Ovary (tissue), 9 donors: Measurements from ENCODE around the gene FFAR2. TPM values are rescaled to one million over a fixed set of nuclear protein-coding genes. Genes with fewer than 3 reads are reported as not detected.
A peak's percentile ranks its signal among the peaks of the same experiment; 100 is the strongest.

Experiments
- DNase-seq, 5 donors: peaks; one replicate each; pipeline ENCODE4 v3.0.0-alpha.2; 2019 to 2020
- H3K27ac ChIP-seq, 2 donors: fragments of 200-600 bp; one replicate each; pipeline versions ENCODE4 v1.5.1 to v1.8.0; 2019 to 2022
- H3K27me3 ChIP-seq: fragments of 200-600 bp; one replicate; pipeline ENCODE4 v1.8.0; 2022
- H3K36me3 ChIP-seq: fragments of 200-600 bp; sonication (generic); one replicate; pipeline ENCODE4 v1.5.1; 2019
- H3K4me1 ChIP-seq: one replicate; pipeline ENCODE4 v1.8.1; 2013; ENCODE audit warnings: mild to moderate bottlenecking, moderate library complexity; ENCODE audit not compliant: insufficient read depth
- H3K4me3 ChIP-seq: fragments of 200-600 bp; sonication (generic); one replicate; pipeline ENCODE4 v1.5.1; 2017
- H3K9me3 ChIP-seq, 2 donors: fragments of 200-600 bp in 1 of 2; sonication (generic) in 1 of 2; one replicate each; pipeline versions ENCODE4 v1.5.1 to v1.8.1; 2013 to 2019; ENCODE audit warnings: mild to moderate bottlenecking in 1 of 2, moderate library complexity in 1 of 2
- EP300 ChIP-seq: sonication (generic); formaldehyde crosslinking; IDR thresholded peaks from one replicate; pipeline ENCODE4 v1.6.1; 2017; ENCODE audit warnings: antibody characterized with exemption
- POLR2A ChIP-seq: fragments of 450-650 bp; IDR thresholded peaks from one replicate; pipeline ENCODE4 v1.6.1; 2017; ENCODE audit warnings: antibody characterized with exemption, mild to moderate bottlenecking, moderate library complexity
- WGBS, 3 donors: extraction: QIAGEN DNeasy Blood & Tissue Kit in 1 of 3; methylation state at CpG; one replicate each; pipeline versions ENCODE4 v1.1.5 to v1.1.7; 2013 to 2017; 5-methylcytosine and 5-hydroxymethylcytosine counted together
- intact Hi-C, 4 donors: fragments of 100-400 bp; cut with DNase I; formaldehyde crosslinking; loops; one replicate each; pipeline versions ENCODE4 v1.11.0 to v1.15.1; 2022 to 2023
- polyA plus RNA-seq, 2 donors: library from polyadenylated mRNA; stranded (reverse); fragments of 200-250 nt in 1 of 2; fragments of 350-450 nt in 1 of 2; fragmentation: Illumina TruSeq in 1 of 2; extraction: RNeasy Lipid Tissue Mini Kit (QIAGEN cat#74804) in 1 of 2; gene quantifications; one replicate each; pipeline ENCODE4 v1.2.3, GENCODE V29; 2013 to 2014
- total RNA-seq, 7 donors: library from RNA; depleted of rRNA in 2 of 7; stranded (reverse); fragments of >200 nt in 2 of 7; fragmentation: NEBNext Ultra II Directional in 3 of 7; extraction: Animal tissue kit (Norgen Biotek cat#: 25700) in 3 of 7; gene quantifications; one replicate each; pipeline versions ENCODE4 v1.1.0 to v1.2.4, GENCODE V29; 2016 to 2023
- TF ChIP-seq, protein P1 (sequence below), 3 donors: fragments of 450-650 bp in 2 of 3; fragments of 200-600 bp in 1 of 3; IDR thresholded peaks; one replicate each; pipeline versions ENCODE4 v1.5.1 to v1.8.0; 2016 to 2022; ENCODE audit warnings: antibody characterized with exemption in 3 of 3, mild to moderate bottlenecking in 1 of 3
- donor health status: DM: no; HTN: no; CAD: no; lungs with moderate emphysema.
- donor health status: DM: no; HTN: no; CAD: no.
- donor health status: Bipolar disorder and iron deficiency.
- donor health status: DM: yes; HTN: yes; CAD: no.
- donor health status: DM: no; HTN: no; CAD: no.
- donor health status: DM: yes; HTN: yes; CAD: no.

The FFAR2 gene
- total and polyA plus RNA-seq, 9 donors: 0.20 to 0.47 (median 0.32) TPM; not detected in 5

DNA sequence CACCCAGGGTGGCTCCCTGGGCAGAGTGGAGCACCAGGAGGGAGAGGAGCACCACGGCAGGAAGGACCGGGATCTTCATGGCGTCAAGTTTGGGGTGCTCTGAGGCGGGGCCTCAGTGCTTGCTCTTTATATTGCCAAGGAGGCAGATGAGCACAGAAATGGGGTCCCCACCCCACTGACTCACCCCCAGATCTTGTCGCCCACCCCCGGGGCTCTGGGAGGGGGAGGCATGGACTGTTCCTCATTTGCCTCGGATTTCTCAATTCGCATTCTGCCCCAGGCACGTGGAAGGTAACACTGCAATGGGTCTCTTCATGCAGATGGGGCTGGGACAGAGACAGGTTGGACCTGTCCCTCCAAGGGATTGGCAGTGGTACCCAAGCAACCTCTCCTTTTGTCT is 42.3 kb downstream of the FFAR2 start, which contains the start of gene KRTDAP:
KRTDAP (minus strand) TSS at position 101 of the 400 bp plus-strand sequence; CDS start at position 79, 22 bp downstream.
- peaks cover 1% of the 10 kb centered on the region for H3K4me1 ChIP-seq
- no peaks in the 10 kb centered on the region for H3K27me3 ChIP-seq
- no peaks in the 10 kb centered on the region for H3K36me3 ChIP-seq
- H3K9me3 ChIP-seq: no peaks in the 10 kb centered on the region
- TF ChIP-seq EP300 (no peak), POLR2A (no peak)
- TF ChIP-seq, protein P1, sequence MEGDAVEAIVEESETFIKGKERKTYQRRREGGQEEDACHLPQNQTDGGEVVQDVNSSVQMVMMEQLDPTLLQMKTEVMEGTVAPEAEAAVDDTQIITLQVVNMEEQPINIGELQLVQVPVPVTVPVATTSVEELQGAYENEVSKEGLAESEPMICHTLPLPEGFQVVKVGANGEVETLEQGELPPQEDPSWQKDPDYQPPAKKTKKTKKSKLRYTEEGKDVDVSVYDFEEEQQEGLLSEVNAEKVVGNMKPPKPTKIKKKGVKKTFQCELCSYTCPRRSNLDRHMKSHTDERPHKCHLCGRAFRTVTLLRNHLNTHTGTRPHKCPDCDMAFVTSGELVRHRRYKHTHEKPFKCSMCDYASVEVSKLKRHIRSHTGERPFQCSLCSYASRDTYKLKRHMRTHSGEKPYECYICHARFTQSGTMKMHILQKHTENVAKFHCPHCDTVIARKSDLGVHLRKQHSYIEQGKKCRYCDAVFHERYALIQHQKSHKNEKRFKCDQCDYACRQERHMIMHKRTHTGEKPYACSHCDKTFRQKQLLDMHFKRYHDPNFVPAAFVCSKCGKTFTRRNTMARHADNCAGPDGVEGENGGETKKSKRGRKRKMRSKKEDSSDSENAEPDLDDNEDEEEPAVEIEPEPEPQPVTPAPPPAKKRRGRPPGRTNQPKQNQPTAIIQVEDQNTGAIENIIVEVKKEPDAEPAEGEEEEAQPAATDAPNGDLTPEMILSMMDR (IDR thresholded peaks at IDR 0.05): no peak
- H3K4me3 ChIP-seq: no peak within 1 kb of the TSS
- 76 to 85% (median 81%) methylated on average over 9 of the region's 9 CpGs for WGBS, 3 donors
- H3K27ac ChIP-seq: no peak within 1 kb of the TSS
- no peak for DNase-seq
- intact Hi-C loops: loop anchor here in 3 of 4 donors (5.0 to 10.0 kb wide), 3 partner anchors 136 to 218 kb away; partner anchors contain the start of genes FFAR1 (in 1 of the 3) and FFAR3 (in 1 of the 3)

DNA sequence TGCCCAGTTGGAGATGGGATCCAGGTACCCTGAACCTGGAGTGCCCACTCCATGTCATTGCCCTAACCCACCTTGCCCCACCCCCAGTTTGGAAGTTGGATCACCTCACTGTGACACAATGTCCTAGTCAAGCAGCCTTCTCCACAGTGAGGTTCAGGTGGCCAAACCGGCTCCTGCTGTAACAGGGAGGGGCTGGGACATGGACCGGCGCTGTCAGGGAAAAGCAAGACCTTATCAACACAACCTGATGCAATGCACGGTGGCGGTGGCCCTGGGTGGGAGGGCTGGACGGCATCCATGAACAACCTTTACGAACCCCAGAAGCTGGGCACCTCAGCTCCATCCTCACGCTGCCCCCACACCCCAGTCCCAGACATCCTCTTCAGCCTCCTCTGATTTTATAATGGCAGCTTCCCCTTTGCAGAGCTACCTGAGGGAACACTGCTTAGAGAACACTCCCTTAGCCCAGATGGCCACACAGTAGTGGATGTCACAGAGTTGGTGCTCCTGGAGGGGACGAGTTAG is 43.8 kb downstream of the FFAR2 start:
- no peaks in the 10 kb centered on the region for H3K36me3 ChIP-seq
- H3K9me3 ChIP-seq: no peaks in the 10 kb centered on the region
- H3K4me3 ChIP-seq: no peak overlapping the region
- H3K27me3 ChIP-seq: no peaks in the 10 kb centered on the region
- no peak for DNase-seq
- intact Hi-C loops: loop anchor here in 3 of 4 donors (5.0 to 10.0 kb wide), 3 partner anchors 137 to 220 kb away; partner anchors contain the start of genes FFAR1 (in 1 of the 3) and FFAR3 (in 1 of the 3)
- H3K27ac ChIP-seq: no peak overlapping the region
- no peaks in the 10 kb centered on the region for H3K4me1 ChIP-seq
- no peak for TF ChIP-seq EP300
- WGBS, 3 donors: 88 to 92% (median 88%) methylated on average over 9 of the region's 9 CpGs

DNA sequence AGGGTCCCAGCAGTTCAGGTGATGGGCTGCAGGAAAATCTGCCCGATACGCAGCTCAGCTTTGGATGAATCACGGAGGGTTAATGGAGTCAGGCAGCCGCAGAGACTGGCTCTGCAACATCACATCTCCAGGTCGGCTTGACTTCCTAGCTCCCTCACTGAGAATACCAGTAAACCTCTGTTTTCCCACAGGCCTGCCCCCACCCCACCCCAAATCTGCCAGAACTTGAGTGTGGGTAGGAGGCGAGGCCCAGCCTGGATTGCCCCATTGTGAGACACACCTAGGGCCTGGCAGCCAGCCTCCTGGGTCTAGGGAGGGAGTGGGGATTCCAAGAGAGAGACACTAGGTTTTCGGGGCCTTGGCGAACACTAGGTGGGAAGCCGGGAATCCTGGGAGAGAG is 45.9 kb downstream of the FFAR2 start:
- 74 to 81% (median 74%) methylated on average over 9 of the region's 9 CpGs for WGBS, 3 donors
- Histone ChIP-seq H3K27me3 (no peaks in the 10 kb centered on the region), H3K4me1 (no peaks in the 10 kb centered on the region), H3K4me3 (no peak overlapping the region), H3K36me3 (no peaks in the 10 kb centered on the region), H3K9me3 (no peaks in the 10 kb centered on the region), H3K27ac (no peak overlapping the region)
- intact Hi-C loops: loop anchor here in 3 of 4 donors (5.0 to 10.0 kb wide), 3 partner anchors 139 to 222 kb away; partner anchors contain the start of genes FFAR1 (in 1 of the 3) and FFAR3 (in 1 of the 3)
- no peak for TF ChIP-seq POLR2A
- no peak for TF ChIP-seq EP300
- TF ChIP-seq, protein P1 (IDR thresholded peaks at IDR 0.05): no peak
- no peak for DNase-seq

DNA sequence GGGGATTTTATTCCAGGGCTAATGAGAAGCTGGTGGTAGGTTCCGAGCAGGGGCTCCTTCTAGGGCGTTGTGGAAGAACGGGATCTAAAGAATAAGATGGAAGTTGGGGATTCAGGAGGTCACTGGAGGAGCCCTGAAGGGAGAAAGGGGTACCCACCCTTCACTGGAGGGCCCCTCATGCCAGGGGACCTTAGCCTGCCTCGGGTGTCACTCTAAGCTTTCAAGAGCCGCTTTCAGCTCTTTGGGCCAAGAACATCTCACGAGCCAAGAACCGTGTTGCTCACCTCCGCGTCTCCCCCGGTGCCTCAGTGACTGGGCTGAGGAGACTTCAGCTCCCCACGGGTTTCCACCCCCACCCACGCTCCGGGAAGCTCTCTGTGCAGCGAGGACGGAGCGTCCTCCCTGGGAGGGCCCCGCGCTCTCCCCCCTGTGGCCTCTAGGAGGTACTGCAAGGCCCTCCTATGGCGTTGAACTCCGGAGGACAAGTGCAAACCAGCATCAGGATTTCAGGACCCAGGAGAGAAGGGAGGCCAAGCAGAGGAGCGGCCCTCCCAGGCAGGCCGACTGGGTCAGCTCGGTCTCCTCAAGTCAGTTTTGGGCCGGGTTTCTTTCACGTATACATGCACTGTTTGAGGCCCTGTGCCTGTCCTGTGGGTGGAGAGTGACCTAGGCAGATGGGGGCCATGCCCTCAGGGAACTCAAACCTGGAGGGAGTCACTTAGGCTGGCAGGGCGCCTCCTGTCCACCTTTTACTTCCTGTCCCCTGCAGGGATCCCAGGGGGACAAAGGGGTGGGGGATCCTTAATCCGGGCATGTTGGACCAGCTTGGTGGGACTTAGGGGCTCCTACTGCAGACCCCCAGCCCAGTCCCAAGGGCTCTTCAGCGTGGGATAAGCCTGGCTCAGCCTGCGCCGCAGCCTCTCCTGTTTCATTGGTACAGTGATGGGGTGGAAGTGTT is 47.3 kb downstream of the FFAR2 start:
- Histone ChIP-seq H3K4me3 (no peak overlapping the region), H3K36me3 (no peaks in the 10 kb centered on the region), H3K9me3 (no peaks in the 10 kb centered on the region), H3K27me3 (no peaks in the 10 kb centered on the region), H3K4me1 (no peaks in the 10 kb centered on the region), H3K27ac (no peak overlapping the region)
- WGBS, 3 donors: 21 to 22% (median 22%) methylated on average over 30 of the region's 30 CpGs
- intact Hi-C loops: loop anchor here (5.0 to 10.0 kb wide), 3 partner anchors 141 to 151 kb away; partner anchors contain the start of genes FFAR1 (in 1 of the 4) and FFAR3 (in 1 of the 4)
- peak; percentile 58 to 76 (median 70) for DNase-seq
- TF ChIP-seq, protein P1 (IDR thresholded peaks at IDR 0.05): peak; percentile 89 to 95 (median 91)
- TF ChIP-seq EP300: no peak
